ENCODE results near the gene CTDP1.
A peak's percentile ranks its signal among the peaks of the same experiment; 100 is the strongest.

CTDP1 gene

DNA sequence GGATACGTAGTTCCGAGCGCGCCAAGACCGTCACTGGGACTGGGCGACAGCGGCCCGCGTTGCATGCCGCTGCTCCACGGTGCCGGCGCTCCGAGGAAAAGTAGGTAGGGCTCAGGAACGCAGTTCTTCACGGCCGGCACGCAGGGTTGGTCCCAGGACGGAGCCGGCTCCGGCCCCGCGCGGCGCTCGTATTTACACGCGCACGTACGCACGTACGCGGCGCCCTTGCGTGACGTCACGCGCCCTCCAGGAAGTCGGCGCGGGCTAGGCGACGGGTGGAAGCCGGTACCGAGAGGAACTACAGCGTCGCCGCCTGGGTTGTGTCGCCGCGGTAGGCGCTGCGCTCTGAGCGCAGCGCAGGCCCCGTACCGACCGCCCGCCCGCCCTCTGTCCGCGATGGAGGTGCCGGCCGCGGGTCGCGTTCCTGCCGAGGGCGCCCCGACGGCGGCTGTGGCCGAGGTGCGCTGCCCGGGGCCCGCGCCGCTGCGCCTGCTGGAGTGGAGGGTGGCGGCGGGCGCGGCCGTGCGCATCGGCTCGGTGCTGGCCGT, at the start of gene CTDP1:
CTDP1 (plus strand) TSS at position 252 of the 548 bp plus-strand sequence; CDS start at position 397, 145 bp downstream.
- peak; percentile 90 for DNase-seq

GRCh38 chr18:79630281-79631095, 49.1 kb upstream of the CTDP1 start:
- DNase-seq: peak; percentile 82

- DNase-seq: no peak
Measured at GRCh38 chr18:79631096-79631507, 48.5 kb upstream of the CTDP1 start.

GRCh38 chr18:79631761-79632446, 47.7 kb upstream of the CTDP1 start:
- no peak for DNase-seq

DNA sequence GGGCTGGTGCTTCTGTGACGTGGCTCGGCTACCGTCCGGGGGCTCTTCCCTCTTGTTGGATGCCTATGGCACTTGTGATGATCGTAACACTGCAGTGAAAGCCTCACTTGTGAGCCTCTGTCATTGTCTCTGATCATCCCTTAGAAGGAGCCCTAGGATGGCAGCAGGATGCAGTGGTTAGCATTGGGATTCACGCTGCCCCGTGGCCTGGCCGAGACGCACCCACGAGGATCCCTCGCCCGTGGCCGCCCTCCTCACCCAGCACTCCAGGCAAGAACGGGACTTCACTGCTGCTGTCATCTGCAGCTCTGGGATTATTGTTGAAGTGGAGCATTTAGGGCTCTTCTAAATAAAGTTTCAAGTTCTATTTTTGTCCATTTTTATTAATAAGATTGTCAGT, 46.8 kb upstream of the CTDP1 start:
- DNase-seq: no peak

DNA sequence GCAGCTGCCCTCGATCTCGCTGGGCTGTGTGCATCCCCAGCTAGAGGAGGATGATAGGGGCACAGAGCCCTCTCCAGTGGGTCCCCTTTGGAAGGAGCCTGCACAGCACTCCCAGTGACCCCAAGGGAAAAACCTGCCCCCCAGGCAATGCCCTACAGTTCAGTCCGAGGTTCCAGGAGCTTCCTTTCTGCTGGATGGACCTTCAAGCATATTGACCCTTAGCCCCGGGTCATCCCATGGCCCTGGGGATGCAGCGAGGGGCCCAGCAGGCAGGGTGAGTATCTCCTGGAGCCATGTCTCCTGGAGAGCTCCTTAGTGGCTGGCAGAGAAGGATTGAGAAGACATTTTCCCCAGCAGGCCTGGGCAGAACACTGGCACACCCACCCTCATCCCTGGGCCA, 45.4 kb upstream of the CTDP1 start:
- DNase-seq: no peak

- no peak for DNase-seq
Measured at GRCh38 chr18:79634593-79635426, 44.8 kb upstream of the CTDP1 start.

DNA sequence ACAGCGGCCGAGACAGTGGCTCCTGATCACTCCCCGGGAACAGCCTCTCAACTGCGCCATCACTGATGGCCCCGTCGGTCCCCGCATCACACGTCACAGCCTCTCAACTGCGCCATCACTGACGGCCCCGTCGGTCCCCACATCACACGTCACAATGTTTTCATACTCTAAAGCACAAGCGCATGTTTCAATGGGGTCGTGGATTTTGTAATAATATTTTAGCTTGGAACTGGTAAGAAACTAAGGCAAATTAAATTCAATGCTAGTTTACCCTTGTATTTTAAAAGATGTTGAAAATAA, 44.2 kb upstream of the CTDP1 start:
- no peak for DNase-seq

GRCh38 chr18:79637181-79637920, 42.3 kb upstream of the CTDP1 start:
- no peak for DNase-seq

GRCh38 chr18:79637921-79638909, 41.4 kb upstream of the CTDP1 start:
- no peak for DNase-seq

DNA sequence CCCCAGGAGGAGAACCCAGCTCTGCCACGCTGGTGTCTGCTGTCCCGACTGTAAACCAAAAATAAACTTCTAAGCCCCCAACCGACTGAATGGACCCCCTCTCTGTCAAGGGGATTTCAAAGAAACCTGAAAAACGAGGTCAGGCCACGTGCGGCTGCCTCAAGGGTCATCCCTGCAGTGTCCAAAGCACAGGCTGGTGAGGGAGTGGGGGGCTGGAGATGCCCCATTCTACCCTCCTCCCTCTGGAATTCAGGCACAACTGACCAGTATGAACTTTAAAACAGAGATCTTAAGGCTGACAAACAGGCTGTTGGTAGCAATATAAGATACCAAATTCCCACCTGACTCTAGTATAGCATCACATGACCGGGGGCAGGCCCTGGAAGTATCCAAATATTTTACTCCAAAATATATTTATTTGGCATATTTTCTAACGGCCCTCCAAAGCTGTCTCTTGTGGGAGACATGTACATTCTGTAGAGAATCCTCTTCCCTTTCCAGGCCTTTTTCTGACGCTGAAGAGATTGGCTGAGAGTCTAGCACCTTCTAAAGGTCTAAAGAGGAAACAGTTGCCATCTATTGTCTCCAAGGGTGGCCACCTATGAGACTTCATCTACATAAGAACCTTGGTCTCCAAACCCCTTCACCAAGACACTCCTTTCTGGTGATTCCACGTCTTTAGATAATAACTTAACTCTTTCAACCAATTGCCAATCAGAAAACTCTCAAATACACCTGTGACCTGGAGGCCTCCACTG, 40.4 kb upstream of the CTDP1 start:
- peak; percentile 11 for DNase-seq

GRCh38 chr18:79640064-79640672, 39.4 kb upstream of the CTDP1 start:
- DNase-seq: peak; percentile 35

DNA sequence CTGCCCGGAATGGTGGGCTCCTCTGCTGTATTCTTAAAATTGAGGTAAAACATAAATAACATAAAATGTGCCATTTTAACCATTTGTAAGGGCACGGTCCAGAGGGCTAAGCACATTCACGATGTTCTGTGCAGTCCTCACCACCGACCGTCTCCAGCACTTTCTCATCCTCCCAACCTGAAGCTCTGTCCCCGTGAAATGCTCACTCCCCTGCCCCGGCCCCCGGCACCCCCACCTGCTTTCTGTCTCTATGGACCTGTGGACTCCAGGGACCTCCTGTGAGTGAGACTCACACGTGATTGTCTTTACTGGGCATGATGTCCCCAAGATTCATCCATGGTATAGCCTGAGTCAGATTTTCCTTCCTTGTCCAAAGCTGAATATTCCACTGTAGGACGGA, 38.7 kb upstream of the CTDP1 start:
- no peak for DNase-seq

- DNase-seq: no peak
Measured at GRCh38 chr18:79641722-79642497, 37.7 kb upstream of the CTDP1 start.

GRCh38 chr18:79642626-79643025, 37.0 kb upstream of the CTDP1 start:
- peak; percentile 63 for DNase-seq

DNA sequence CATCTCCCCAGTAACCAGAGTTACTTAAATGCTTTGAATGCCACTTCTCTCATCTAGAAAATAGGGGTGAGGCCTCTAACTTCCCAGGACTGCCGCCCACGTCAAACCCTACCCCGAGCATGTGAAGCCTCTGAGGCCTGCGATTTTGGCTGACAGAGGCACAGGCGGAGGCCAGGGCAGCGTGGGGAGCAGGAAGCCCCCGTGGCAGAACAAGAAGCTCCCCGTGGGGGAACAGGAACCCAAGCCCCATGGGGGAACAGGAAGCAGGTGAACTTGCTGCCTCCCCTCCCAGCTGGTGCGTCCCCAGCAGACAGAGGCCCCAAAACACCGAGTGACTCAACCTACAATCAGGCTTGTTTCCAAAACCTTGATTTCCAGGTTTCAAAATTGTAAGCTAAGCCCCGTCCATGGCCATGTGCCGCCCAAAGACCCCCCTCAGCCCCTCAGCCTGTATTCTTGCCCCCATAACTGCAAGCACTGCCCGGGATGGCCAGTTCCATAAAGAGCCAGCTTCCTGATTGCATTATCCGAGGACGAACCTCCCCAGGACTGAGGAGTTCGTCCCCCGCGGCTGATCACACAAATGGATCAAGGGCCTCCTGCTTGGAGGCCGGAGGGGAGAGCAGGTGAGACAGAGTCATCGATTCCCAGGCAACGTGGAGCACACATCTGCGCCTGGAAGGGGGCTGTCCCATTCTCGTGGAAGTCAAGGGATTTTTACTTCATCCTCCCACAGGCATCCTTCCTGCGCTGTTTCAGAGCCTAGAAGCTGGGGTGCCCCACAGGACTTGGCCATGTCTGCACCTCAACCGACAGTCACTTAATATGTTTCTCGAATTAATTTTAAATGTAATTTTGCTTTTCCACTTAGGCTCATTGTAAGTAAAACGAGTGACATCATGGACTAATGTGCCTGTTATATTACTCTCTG, 36.3 kb upstream of the CTDP1 start:
- DNase-seq: peak; percentile 18

DNA sequence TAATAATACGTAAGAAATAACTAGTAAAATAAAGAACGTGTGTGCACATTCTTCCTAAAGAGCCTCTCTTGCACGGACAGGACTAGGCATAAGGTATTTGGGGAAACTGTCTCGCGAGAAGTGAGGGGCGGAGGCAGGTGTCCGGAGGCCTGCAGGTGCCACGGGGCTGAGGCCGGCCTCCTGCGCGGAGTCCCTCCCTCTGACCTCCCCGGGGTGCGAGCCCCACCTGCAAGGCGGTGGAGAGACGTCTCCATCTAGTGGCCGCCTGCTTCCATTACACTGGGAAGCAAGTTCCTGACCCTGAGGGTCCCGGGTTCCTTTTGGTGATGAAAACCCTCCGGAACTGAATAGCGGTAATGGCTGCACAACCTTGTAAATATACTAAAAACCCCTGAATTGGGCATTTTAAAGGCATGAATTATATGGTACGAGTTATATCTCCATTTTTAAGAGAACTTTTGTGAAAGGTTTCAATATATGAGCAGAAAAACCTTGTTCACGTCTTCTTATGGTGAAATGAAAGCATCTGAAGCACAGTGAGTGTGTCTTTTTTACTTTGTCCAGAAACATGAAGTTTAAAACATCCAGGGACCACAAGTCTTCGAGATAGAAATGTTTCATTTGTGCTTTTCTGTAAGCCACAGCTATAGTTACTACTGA, 35.5 kb upstream of the CTDP1 start:
- DNase-seq: peak; percentile 60

DNA sequence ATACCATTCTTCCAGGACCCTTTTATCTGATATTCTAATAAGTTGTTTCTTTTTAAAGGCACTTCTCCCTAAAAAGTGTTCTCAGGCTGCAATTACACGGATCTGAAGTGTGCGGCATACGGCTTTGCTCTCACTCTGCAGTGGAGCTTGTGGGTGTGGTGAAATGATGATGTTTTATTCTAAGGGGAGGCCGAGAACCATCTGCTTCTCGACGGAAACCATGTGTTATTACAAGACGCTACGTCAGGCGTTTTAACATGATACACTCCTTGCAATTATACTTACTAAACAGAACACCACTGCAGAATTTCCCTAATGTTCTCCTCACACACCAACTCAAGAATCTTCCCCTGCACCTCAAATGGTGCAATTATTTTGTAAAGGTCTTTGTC, 34.9 kb upstream of the CTDP1 start:
- DNase-seq: no peak
